Activated CD4-positive, CD25-positive, alpha-beta regulatory T cell treated with anti-CD3 and anti-CD28 coated beads, Interleukin-2, amount 50 U/mL, for 24 hours (primary cell): ENCODE data around the gene PIP4K2A.

Experiments used
- ATAC-seq, 2 donors: fragments of 150-1000 bp; cut with Tn5 transposase; one replicate each; pipeline ENCODE4 v1.10.0; 2021; ENCODE audit warnings: mild to moderate bottlenecking in 1 of 2, moderate library complexity in 1 of 2

The PIP4K2A gene

GRCh38 chr10:22634606-22635459 lies 79.5 kb downstream of the PIP4K2A start:
- peak; percentile 44 for ATAC-seq

GRCh38 chr10:22634093-22634492 lies 80.3 kb downstream of the PIP4K2A start:
- no peak for ATAC-seq

- ATAC-seq = no peak
Measured at GRCh38 chr10:22633528-22633927, 80.8 kb downstream of the PIP4K2A start.

- no peak for ATAC-seq
Measured at GRCh38 chr10:22633106-22633505, 81.3 kb downstream of the PIP4K2A start.

- no peak for ATAC-seq
Measured at GRCh38 chr10:22631646-22632278, 82.6 kb downstream of the PIP4K2A start.

GRCh38 chr10:22631185-22631584 lies 83.2 kb downstream of the PIP4K2A start:
- ATAC-seq = no peak

- peak; percentile 76 to 78 for ATAC-seq
Measured at GRCh38 chr10:22630234-22631174, 83.9 kb downstream of the PIP4K2A start.

- peak; percentile 7 to 11 for ATAC-seq
Measured at GRCh38 chr10:22629852-22630233, 84.5 kb downstream of the PIP4K2A start.

- ATAC-seq = no peak
Measured at GRCh38 chr10:22629126-22629525, 85.3 kb downstream of the PIP4K2A start.

- no peak for ATAC-seq
Measured at GRCh38 chr10:22628309-22628708, 86.1 kb downstream of the PIP4K2A start.

- no peak for ATAC-seq
Measured at GRCh38 chr10:22626784-22627183, 87.6 kb downstream of the PIP4K2A start.

GRCh38 chr10:22625516-22626290 lies 88.7 kb downstream of the PIP4K2A start:
- ATAC-seq = no peak

- no peak for ATAC-seq
Measured at GRCh38 chr10:22624287-22624738, 90.1 kb downstream of the PIP4K2A start.

GRCh38 chr10:22623633-22624253 lies 90.6 kb downstream of the PIP4K2A start:
- peak; percentile 70 for ATAC-seq

GRCh38 chr10:22622242-22622806 lies 92.1 kb downstream of the PIP4K2A start:
- no peak for ATAC-seq

- ATAC-seq = no peak
Measured at GRCh38 chr10:22621726-22622125, 92.7 kb downstream of the PIP4K2A start.

GRCh38 chr10:22620929-22621328 lies 93.4 kb downstream of the PIP4K2A start:
- no peak for ATAC-seq

- peak; percentile 29 to 39 for ATAC-seq
Measured at GRCh38 chr10:22620140-22620857, 94.1 kb downstream of the PIP4K2A start.

GRCh38 chr10:22619101-22619500 lies 95.3 kb downstream of the PIP4K2A start:
- no peak for ATAC-seq

GRCh38 chr10:22618078-22618785 lies 96.1 kb downstream of the PIP4K2A start:
- ATAC-seq = no peak
